Sigmoid colon (tissue), 7 donors: ENCODE measurements around the gene RPS6KA5. TPM values are rescaled to one million over a fixed set of nuclear protein-coding genes. Genes with fewer than 3 reads are reported as not detected.
A peak's percentile ranks its signal among the peaks of the same experiment; 100 is the strongest.

Experiments
- DNase-seq: peaks from one replicate; pipeline ENCODE4 v3.0.0-alpha.2; 2019
- H3K27ac ChIP-seq, 4 donors: fragments of 200-600 bp; sonication (generic); one replicate each; pipeline ENCODE4 v1.5.1; 2016 to 2019; ENCODE audit warnings: mild to moderate bottlenecking in 1 of 4
- H3K27me3 ChIP-seq, 3 donors: fragments of 200-600 bp; sonication (generic); one replicate each; pipeline ENCODE4 v1.5.1; 2019; ENCODE audit warnings: mild to moderate bottlenecking in 1 of 3
- H3K36me3 ChIP-seq, 4 donors: fragments of 200-600 bp; sonication (generic); one replicate each; pipeline ENCODE4 v1.5.1; 2016 to 2019
- H3K4me1 ChIP-seq, 4 donors: fragments of 200-600 bp; sonication (generic); one replicate each; pipeline ENCODE4 v1.5.1; 2017 to 2019
- H3K4me3 ChIP-seq, 4 donors: fragments of 200-600 bp; sonication (generic); one replicate each; pipeline ENCODE4 v1.5.1; 2017 to 2019; ENCODE audit warnings: mild to moderate bottlenecking in 2 of 4, moderate library complexity in 1 of 4
- H3K9me3 ChIP-seq, 4 donors: fragments of 200-600 bp in 3 of 4; sonication (generic) in 3 of 4; one replicate each; pipeline versions ENCODE4 v1.5.1 to v1.6.1; 2013 to 2019
- CTCF ChIP-seq, 4 experiments: fragments of 450-650 bp in 3 of 4; fragments of 200-600 bp in 1 of 4; IDR thresholded peaks; one replicate each; pipeline ENCODE4 v1.5.1; 2016 to 2019; ENCODE audit warnings: antibody characterized with exemption in 4 of 4, mild to moderate bottlenecking in 3 of 4, moderate library complexity in 2 of 4
- EP300 ChIP-seq, 4 donors: sonication (generic); formaldehyde crosslinking; IDR thresholded peaks; one replicate each; pipeline ENCODE4 v1.6.1; 2017; ENCODE audit warnings: antibody characterized with exemption in 4 of 4
- POLR2A ChIP-seq, 2 donors: fragments of 450-650 bp; IDR thresholded peaks; one replicate each; pipeline ENCODE4 v1.6.1; 2016; ENCODE audit warnings: antibody characterized with exemption in 2 of 2, mild to moderate bottlenecking in 2 of 2, moderate library complexity in 2 of 2
- POLR2AphosphoS5 ChIP-seq, 4 donors: sonication (generic); formaldehyde crosslinking; IDR thresholded peaks; one replicate each; pipeline ENCODE4 v1.6.1; 2017; ENCODE audit warnings: antibody characterized with exemption in 4 of 4
- WGBS, 2 donors: extraction: QIAGEN DNeasy Blood & Tissue Kit; methylation state at CpG; one replicate each; pipeline ENCODE4 v1.1.7; 2013; 5-methylcytosine and 5-hydroxymethylcytosine counted together
- intact Hi-C: fragments of 100-400 bp; cut with DNase I; formaldehyde crosslinking; loops from one replicate; pipeline ENCODE4 v1.15.1; 2023
- polyA plus RNA-seq, 3 donors: library from polyadenylated mRNA; stranded (reverse); fragments of 200-250 nt; gene quantifications; one replicate each; pipeline ENCODE4 v1.2.3, GENCODE V29; 2013
- total RNA-seq, 4 donors: library from RNA; depleted of rRNA; stranded (reverse); fragments of >200 nt; gene quantifications; one replicate each; pipeline ENCODE4 v1.1.0, GENCODE V29; 2016
- donor health status: healthy with polysubstance abuse.
- donor health status: Bipolar disorder and iron deficiency.
- donor health status: healthy.

The RPS6KA5 gene
- total and polyA plus RNA-seq, 7 donors: 3.6 to 36.4 (median 18.2) TPM

- no peak for DNase-seq
- H3K9me3 ChIP-seq: no peaks in the 10 kb centered on the region
- no peak overlapping the region for H3K27ac ChIP-seq
- no peak for TF ChIP-seq CTCF (IDR thresholded peaks at IDR 0.05)
- TF ChIP-seq EP300 (IDR thresholded peaks at IDR 0.05): no peak
- no peak for TF ChIP-seq POLR2A (IDR thresholded peaks at IDR 0.05)
- no peak for TF ChIP-seq POLR2AphosphoS5 (IDR thresholded peaks at IDR 0.05)
- intact Hi-C loops: no loop called here
- no peaks in the 10 kb centered on the region for H3K4me1 ChIP-seq
- 85 to 86% methylated on average over 2 of the region's 2 CpGs for WGBS, 2 donors
- H3K4me3 ChIP-seq: no peak overlapping the region
- H3K27me3 ChIP-seq: no peaks in the 10 kb centered on the region
- H3K36me3 ChIP-seq: peaks cover 0 to 22% (median 2%) of the 10 kb centered on the region in 4 donors
These were observed 176.7 kb downstream of the RPS6KA5 start for GRCh38 chr14:90883782-90884181.

- no peak for DNase-seq
- no peaks in the 10 kb centered on the region for H3K27me3 ChIP-seq
- H3K4me1 ChIP-seq: no peaks in the 10 kb centered on the region
- no peak overlapping the region for H3K27ac ChIP-seq
- intact Hi-C loops: no loop called here
- H3K36me3 ChIP-seq: peaks cover 0 to 23% (median 2%) of the 10 kb centered on the region in 4 donors
- no peak for TF ChIP-seq CTCF (IDR thresholded peaks at IDR 0.05)
- TF ChIP-seq EP300 (IDR thresholded peaks at IDR 0.05): no peak
- no peak for TF ChIP-seq POLR2A (IDR thresholded peaks at IDR 0.05)
- no peak for TF ChIP-seq POLR2AphosphoS5 (IDR thresholded peaks at IDR 0.05)
- WGBS, 2 donors: 99% methylated on average over 2 of the region's 2 CpGs
- H3K4me3 ChIP-seq: no peak overlapping the region
- no peaks in the 10 kb centered on the region for H3K9me3 ChIP-seq
These were observed 177.2 kb downstream of the RPS6KA5 start for GRCh38 chr14:90883197-90883596.

DNA sequence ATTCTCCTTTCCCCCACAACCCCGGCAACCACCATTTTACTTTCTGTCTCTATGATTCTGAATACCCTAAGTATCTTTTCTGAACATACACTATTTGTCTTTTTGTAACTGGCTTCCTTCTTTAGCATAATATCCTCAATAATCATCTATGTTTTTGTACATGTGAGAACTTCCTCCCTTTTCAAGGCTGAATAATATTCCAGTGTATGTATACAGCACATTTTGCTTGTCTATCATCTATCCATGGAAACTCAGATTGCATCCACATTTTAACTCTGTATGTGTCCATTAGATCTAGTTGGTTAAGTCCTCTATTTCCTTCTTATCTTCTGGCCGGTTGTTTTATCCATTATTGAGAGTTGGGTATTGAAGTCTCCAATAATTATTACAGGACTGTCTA is 180.2 kb downstream of the RPS6KA5 start:
- intact Hi-C loops: no loop called here
- Histone ChIP-seq H3K9me3 (no peaks in the 10 kb centered on the region), H3K27me3 (no peaks in the 10 kb centered on the region), H3K27ac (no peak overlapping the region), H3K36me3 (peaks cover 0 to 16% (median 2%) of the 10 kb centered on the region in 4 donors), H3K4me3 (no peak overlapping the region), H3K4me1 (no peaks in the 10 kb centered on the region)
- no peak for TF ChIP-seq POLR2A (IDR thresholded peaks at IDR 0.05)
- no peak for TF ChIP-seq CTCF (IDR thresholded peaks at IDR 0.05)
- TF ChIP-seq POLR2AphosphoS5 (IDR thresholded peaks at IDR 0.05): no peak
- no peak for TF ChIP-seq EP300 (IDR thresholded peaks at IDR 0.05)
- 96 to 99% methylated on average over 2 of the region's 2 CpGs for WGBS, 2 donors
- no peak for DNase-seq

DNA sequence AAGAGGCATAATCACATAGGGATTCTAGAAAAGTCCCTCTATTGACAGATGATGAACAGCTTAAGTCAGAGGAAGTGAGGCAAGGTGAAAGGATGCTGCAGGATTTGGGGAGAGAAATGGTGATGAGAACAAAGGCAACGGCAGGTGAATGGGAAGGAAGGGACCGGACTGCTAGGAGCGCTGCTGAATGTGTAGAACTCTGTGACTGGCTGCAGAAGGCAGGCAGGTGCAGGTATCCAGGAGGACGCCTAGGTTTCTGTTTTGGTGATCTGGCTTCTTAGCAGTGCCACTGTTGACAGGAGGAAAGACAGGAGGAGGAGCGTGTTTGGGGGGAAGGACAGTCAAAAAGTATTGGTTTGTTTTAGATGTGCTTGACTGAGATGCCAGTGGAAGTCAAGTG is 185.8 kb downstream of the RPS6KA5 start:
- H3K9me3 ChIP-seq: no peaks in the 10 kb centered on the region
- no peak overlapping the region for H3K4me3 ChIP-seq
- TF ChIP-seq POLR2AphosphoS5 (IDR thresholded peaks at IDR 0.05) (no peak), CTCF (IDR thresholded peaks at IDR 0.05) (no peak), POLR2A (IDR thresholded peaks at IDR 0.05) (no peak), EP300 (IDR thresholded peaks at IDR 0.05) (no peak)
- peaks cover 0 to 20% (median 16%) of the 10 kb centered on the region in 4 donors for H3K4me1 ChIP-seq
- peaks cover 0 to 39% (median 4%) of the 10 kb centered on the region in 4 donors for H3K36me3 ChIP-seq
- H3K27ac ChIP-seq: no peak overlapping the region
- 96% methylated on average over 5 of the region's 5 CpGs for WGBS, 2 donors
- DNase-seq: no peak
- intact Hi-C loops: no loop called here
- H3K27me3 ChIP-seq: no peaks in the 10 kb centered on the region

- Histone ChIP-seq H3K4me3 (no peak overlapping the region), H3K27ac (peak overlapping the region; percentile 10 to 62 (median 62)), H3K9me3 (no peaks in the 10 kb centered on the region), H3K36me3 (peaks cover 0 to 32% (median 4%) of the 10 kb centered on the region in 4 donors), H3K27me3 (no peaks in the 10 kb centered on the region), H3K4me1 (peaks cover 0 to 36% (median 28%) of the 10 kb centered on the region in 4 donors)
- WGBS, 2 donors: 88 to 93% methylated on average over 9 of the region's 9 CpGs
- intact Hi-C loops: no loop called here
- TF ChIP-seq POLR2AphosphoS5 (IDR thresholded peaks at IDR 0.05) (peak in 3 of 4 donors; percentile 18 to 77 (median 42)), CTCF (IDR thresholded peaks at IDR 0.05) (no peak), EP300 (IDR thresholded peaks at IDR 0.05) (peak in 1 of 4 donors; percentile 58)
- no peak for DNase-seq
These were observed 188.7 kb downstream of the RPS6KA5 start for GRCh38 chr14:90871605-90872233.
